C4-2B (cell line): ENCODE data around the gene TIPIN.

Experiments used
- CTCF ChIP-seq: fragments of 450-650 bp; conservative IDR thresholded peaks from 2 replicates; pipeline ENCODE4 v1.5.1; 2017; ENCODE audit warnings: mild to moderate bottlenecking
- ZFX ChIP-seq: fragments of 450-650 bp; IDR thresholded peaks from 2 replicates; pipeline ENCODE4 v1.6.1; 2017

GRCh38 chr15:66310786-66311185 is 45.7 kb downstream of the TIPIN start:
- no peak for TF ChIP-seq ZFX
- TF ChIP-seq CTCF = no peak
